AG10803 (cell line): ENCODE data around the gene FSTL4.
"Not testable (repeated sequence)": the region's sequence is repeated elsewhere in the genome, so short reads cannot be mapped to it uniquely, and the experiment has no call there.

Source experiments
- DNase-seq: peaks from one replicate; pipeline ENCODE4 v3.0.0; 2010; ENCODE audit warnings: low read depth
- H3K4me3 ChIP-seq: 2 replicates; pipeline ENCODE4 v1.5.1; 2011; ENCODE audit warnings: mild to moderate bottlenecking, low read length, control low read depth
- CTCF ChIP-seq: conservative IDR thresholded peaks from 2 replicates; pipeline ENCODE4 v1.5.1; 2011; ENCODE audit warnings: mild to moderate bottlenecking, low read length, control low read depth, inconsistent platforms

Gene FSTL4

GRCh38 chr5:133400120-133400519, 212.2 kb downstream of the FSTL4 start:
- no peak for DNase-seq
- no peak overlapping the region for H3K4me3 ChIP-seq
- TF ChIP-seq CTCF = no peak

- DNase-seq = no peak
- no peak overlapping the region for H3K4me3 ChIP-seq
- TF ChIP-seq CTCF = no peak
Measured at GRCh38 chr5:133399247-133399891, 213.0 kb downstream of the FSTL4 start.

- DNase-seq = no peak
- H3K4me3 ChIP-seq = no peak overlapping the region
- no peak for TF ChIP-seq CTCF
Measured at GRCh38 chr5:133398646-133399101, 213.7 kb downstream of the FSTL4 start.

GRCh38 chr5:133397990-133398645, 214.2 kb downstream of the FSTL4 start:
- no peak overlapping the region for H3K4me3 ChIP-seq
- no peak for DNase-seq
- no peak for TF ChIP-seq CTCF

- H3K4me3 ChIP-seq = no peak overlapping the region
- no peak for DNase-seq
Measured at GRCh38 chr5:133397348-133397747, 215.0 kb downstream of the FSTL4 start.

GRCh38 chr5:133396814-133397213, 215.5 kb downstream of the FSTL4 start:
- no peak for TF ChIP-seq CTCF
- DNase-seq = no peak
- H3K4me3 ChIP-seq = no peak overlapping the region

More at GRCh38 chr5:133397348-133397747, 215.0 kb downstream of the FSTL4 start:
- no peak for TF ChIP-seq CTCF

- H3K4me3 ChIP-seq = no peak overlapping the region
- TF ChIP-seq CTCF = no peak
- DNase-seq = no peak
Measured at GRCh38 chr5:133396187-133396741, 216.1 kb downstream of the FSTL4 start.

- not testable (repeated sequence) for DNase-seq, H3K4me3 ChIP-seq
Measured at GRCh38 chr5:133395207-133395606, 217.1 kb downstream of the FSTL4 start.

- DNase-seq, H3K4me3 ChIP-seq: not testable (repeated sequence)
Measured at GRCh38 chr5:133394477-133394817, 217.9 kb downstream of the FSTL4 start.
